Neural progenitor cell (in vitro differentiated cells): Measurements from ENCODE around the gene CCT3. TPM values are rescaled to one million over a fixed set of nuclear protein-coding genes. Genes with fewer than 3 reads are reported as not detected.

Source experiments
- DNase-seq: peaks from one replicate; pipeline ENCODE4 v3.0.0-alpha.2; 2016; ENCODE audit warnings: low spot score
- H2AFZ ChIP-seq: fragments of 200-600 bp; sonication (generic); replicated peaks from 2 replicates; pipeline ENCODE4 v1.6.1; 2016; ENCODE audit warnings: antibody characterized with exemption
- H3F3A ChIP-seq: fragments of 200-600 bp; sonication (generic); 2 replicates; pipeline ENCODE4 v1.6.1; 2016; ENCODE audit warnings: antibody characterized with exemption, low read depth
- H3K27ac ChIP-seq: fragments of 200-600 bp; sonication (generic); 2 replicates; pipeline ENCODE4 v1.5.1; 2016; ENCODE audit warnings: mild to moderate bottlenecking
- H3K27me3 ChIP-seq: fragments of 200-600 bp; sonication (generic); 2 replicates; pipeline ENCODE4 v1.6.1; 2016; ENCODE audit warnings: mild to moderate bottlenecking, moderate library complexity
- H3K36me3 ChIP-seq: fragments of 200-600 bp; sonication (generic); 2 replicates; pipeline ENCODE4 v1.5.1; 2016
- H3K4me1 ChIP-seq: fragments of 200-600 bp; sonication (generic); 2 replicates; pipeline ENCODE4 v1.6.1; 2016; ENCODE audit warnings: mixed run types
- H3K4me2 ChIP-seq: fragments of 200-600 bp; sonication (generic); 2 replicates; pipeline ENCODE4 v1.6.1; 2016
- H3K4me3 ChIP-seq: fragments of 200-600 bp; sonication (generic); 2 replicates; pipeline ENCODE4 v1.5.1; 2016
- H3K79me2 ChIP-seq: fragments of 200-600 bp; sonication (generic); 2 replicates; pipeline ENCODE4 v1.6.1; 2016; ENCODE audit warnings: low read depth
- H3K9ac ChIP-seq: fragments of 200-600 bp; sonication (generic); 2 replicates; pipeline ENCODE4 v1.6.1; 2016
- H3K9me3 ChIP-seq: fragments of 200-600 bp; sonication (generic); 2 replicates; pipeline ENCODE4 v1.5.1; 2016; ENCODE audit warnings: low read depth
- H4K20me1 ChIP-seq: fragments of 200-600 bp; sonication (generic); 2 replicates; pipeline ENCODE4 v1.6.1; 2016; ENCODE audit warnings: low read depth
- H3K27ac Mint-ChIP-seq: 3 replicates; pipeline ENCODE4 v1.8.0; 2021; ENCODE audit warnings: mixed read lengths
- H3K27me3 Mint-ChIP-seq: 2 replicates; pipeline ENCODE4 v1.8.0; 2022; ENCODE audit warnings: low read depth, mild to moderate bottlenecking, inconsistent platforms, moderate library complexity, mixed read lengths; ENCODE audit not compliant: insufficient read depth
- H3K36me3 Mint-ChIP-seq: 3 replicates; pipeline ENCODE4 v1.8.0; 2021; ENCODE audit warnings: mixed read lengths
- H3K4me1 Mint-ChIP-seq: 3 replicates; pipeline ENCODE4 v1.8.0; 2021; ENCODE audit warnings: mixed read lengths
- H3K4me3 Mint-ChIP-seq: 3 replicates; pipeline ENCODE4 v1.8.0; 2021; ENCODE audit warnings: mild to moderate bottlenecking, moderate library complexity, mixed read lengths
- H3K9me3 Mint-ChIP-seq: 3 replicates; pipeline ENCODE4 v1.8.0; 2020; ENCODE audit warnings: mixed read lengths
- CTCF ChIP-seq: fragments of 200-600 bp; sonication (generic); IDR thresholded peaks from 2 replicates; pipeline ENCODE4 v1.5.1; 2017; ENCODE audit warnings: antibody characterized with exemption, mild to moderate bottlenecking
- EZH2 ChIP-seq: fragments of 200-600 bp; sonication (generic); IDR thresholded peaks from 2 replicates; pipeline ENCODE4 v1.6.1; 2017; ENCODE audit warnings: antibody characterized with exemption, mild to moderate bottlenecking, moderate library complexity
- EZH2phosphoT487 ChIP-seq: fragments of 200-600 bp; sonication (generic); IDR thresholded peaks from 2 replicates; pipeline ENCODE4 v1.6.1; 2017; ENCODE audit warnings: antibody characterized with exemption
- total RNA-seq: library from RNA; depleted of rRNA; stranded (reverse); fragments of >200 nt; gene quantifications from 2 replicates; pipeline ENCODE4 v1.2.3, GENCODE V29; 2015; ENCODE audit warnings: low replicate concordance

Gene CCT3
- total RNA-seq, 1 donor from 2014 or later, result 434 TPM

- Mint-ChIP-seq H3K9me3 (no peaks in the 10 kb centered on the region), H3K27ac (no peak overlapping the region), H3K4me3 (no peak overlapping the region), H3K36me3 (peaks cover 36% of the 10 kb centered on the region), H3K4me1 (no peaks in the 10 kb centered on the region), H3K27me3 (peaks cover under 1% of the 10 kb centered on the region)
- peaks cover 55% of the 10 kb centered on the region for H3K36me3 ChIP-seq
- no peaks in the 10 kb centered on the region for H3K4me1 ChIP-seq
- no peaks in the 10 kb centered on the region for H4K20me1 ChIP-seq
- peaks cover 29% of the 10 kb centered on the region for H3F3A ChIP-seq
- H3K27me3 ChIP-seq, result no peaks in the 10 kb centered on the region
- no peak overlapping the region for H3K4me3 ChIP-seq
- no peak overlapping the region for H3K27ac ChIP-seq
- H3K4me2 ChIP-seq, result no peak overlapping the region
- DNase-seq, result no peak
- no peak overlapping the region for H2AFZ ChIP-seq
- H3K79me2 ChIP-seq, result no peaks in the 10 kb centered on the region
- no peak overlapping the region for H3K9ac ChIP-seq
- TF ChIP-seq CTCF (no peak), EZH2phosphoT487 (no peak), EZH2 (no peak)
- H3K9me3 ChIP-seq, result no peaks in the 10 kb centered on the region
Measured at GRCh38 chr1:156316909-156317308, 21.2 kb downstream of the CCT3 start.

- Histone ChIP-seq H3K9me3 (no peaks in the 10 kb centered on the region), H3K79me2 (no peaks in the 10 kb centered on the region), H3K4me1 (no peaks in the 10 kb centered on the region), H3K27ac (no peak overlapping the region), H3K4me2 (no peak overlapping the region), H4K20me1 (peaks cover 3% of the 10 kb centered on the region), H3K36me3 (peaks cover 30% of the 10 kb centered on the region), H3K9ac (no peak overlapping the region), H3K27me3 (no peaks in the 10 kb centered on the region), H2AFZ (no peak overlapping the region), H3K4me3 (no peak overlapping the region), H3F3A (peaks cover 20% of the 10 kb centered on the region)
- Mint-ChIP-seq H3K27ac (no peak overlapping the region), H3K27me3 (peaks cover 2% of the 10 kb centered on the region), H3K9me3 (no peaks in the 10 kb centered on the region), H3K4me1 (no peaks in the 10 kb centered on the region), H3K4me3 (no peak overlapping the region), H3K36me3 (peaks cover 44% of the 10 kb centered on the region)
- DNase-seq, result no peak
- no peak for TF ChIP-seq CTCF
- TF ChIP-seq EZH2, result no peak
- TF ChIP-seq EZH2phosphoT487, result no peak
Measured at GRCh38 chr1:156310962-156311361, 27.1 kb downstream of the CCT3 start.

- H3K4me1 ChIP-seq, result no peaks in the 10 kb centered on the region
- H3K9me3 Mint-ChIP-seq, result no peaks in the 10 kb centered on the region
- H3K27ac Mint-ChIP-seq, result no peak overlapping the region
- peaks cover 24% of the 10 kb centered on the region for H3K36me3 ChIP-seq
- no peaks in the 10 kb centered on the region for H3K79me2 ChIP-seq
- H3K27me3 Mint-ChIP-seq, result peaks cover 2% of the 10 kb centered on the region
- no peak overlapping the region for H3K4me3 ChIP-seq
- no peak overlapping the region for H3K4me3 Mint-ChIP-seq
- no peaks in the 10 kb centered on the region for H3K4me1 Mint-ChIP-seq
- no peak overlapping the region for H3K9ac ChIP-seq
- H3K4me2 ChIP-seq, result no peak overlapping the region
- H3K27me3 ChIP-seq, result no peaks in the 10 kb centered on the region
- TF ChIP-seq CTCF, result no peak
- no peak for TF ChIP-seq EZH2
- TF ChIP-seq EZH2phosphoT487, result no peak
- peaks cover 33% of the 10 kb centered on the region for H3K36me3 Mint-ChIP-seq
- no peak overlapping the region for H3K27ac ChIP-seq
- H2AFZ ChIP-seq, result no peak overlapping the region
- H3K9me3 ChIP-seq, result no peaks in the 10 kb centered on the region
- DNase-seq, result no peak
- H3F3A ChIP-seq, result peaks cover 30% of the 10 kb centered on the region
- peaks cover 3% of the 10 kb centered on the region for H4K20me1 ChIP-seq
Measured at GRCh38 chr1:156308078-156308477, 30.0 kb downstream of the CCT3 start.

- H3K4me3 Mint-ChIP-seq, result no peak overlapping the region
- H3K27me3 Mint-ChIP-seq, result no peaks in the 10 kb centered on the region
- H3K36me3 Mint-ChIP-seq, result peaks cover 21% of the 10 kb centered on the region
- no peaks in the 10 kb centered on the region for H3K4me1 Mint-ChIP-seq
- Histone ChIP-seq H3K27ac (no peak overlapping the region), H3K27me3 (no peaks in the 10 kb centered on the region), H3K4me1 (no peaks in the 10 kb centered on the region), H3F3A (peaks cover 17% of the 10 kb centered on the region), H3K4me3 (no peak overlapping the region), H2AFZ (no peak overlapping the region), H3K4me2 (no peak overlapping the region), H3K79me2 (no peaks in the 10 kb centered on the region), H3K36me3 (peaks cover 3% of the 10 kb centered on the region), H3K9ac (no peak overlapping the region), H4K20me1 (peaks cover 3% of the 10 kb centered on the region), H3K9me3 (no peaks in the 10 kb centered on the region)
- H3K9me3 Mint-ChIP-seq, result no peaks in the 10 kb centered on the region
- H3K27ac Mint-ChIP-seq, result no peak overlapping the region
- DNase-seq, result no peak
- TF ChIP-seq CTCF (no peak), EZH2 (no peak), EZH2phosphoT487 (no peak)
Measured at GRCh38 chr1:156305215-156305614, 32.9 kb downstream of the CCT3 start.
